SK-N-SH treated with all-trans-retinoic acid at 6 μM for 48 hours (cell line): ENCODE results near the gene ABCG2.

Experiments used
- ARNTL ChIP-seq: fragments of 450-650 bp; formaldehyde crosslinking; IDR thresholded peaks from 2 replicates; pipeline ENCODE4 v1.5.0; 2020; ENCODE audit warnings: low read depth, mild to moderate bottlenecking, moderate library complexity, borderline replicate concordance
- BACH2 ChIP-seq: fragments of 250-450 bp; sonication (Bioruptor Pico); IDR thresholded peaks from 2 replicates; pipeline ENCODE4 v1.9.0; 2021; ENCODE audit warnings: mild to moderate bottlenecking, borderline replicate concordance
- ESRRG ChIP-seq: fragments of 250-450 bp; sonication (Bioruptor Pico); IDR thresholded peaks from 2 replicates; pipeline ENCODE4 v1.6.1; 2021; ENCODE audit warnings: mild to moderate bottlenecking
- PATZ1 ChIP-seq: fragments of 250-450 bp; sonication (Bioruptor Pico); IDR thresholded peaks from 2 replicates; pipeline ENCODE4 v1.8.0; 2020; ENCODE audit warnings: mild to moderate bottlenecking, moderate library complexity, borderline replicate concordance
- PPARA ChIP-seq: fragments of 250-450 bp; sonication (Bioruptor Pico); IDR thresholded peaks from 2 replicates; pipeline ENCODE4 v1.5.0; 2020; ENCODE audit warnings: mild to moderate bottlenecking, borderline replicate concordance
- RARB ChIP-seq: fragments of 250-450 bp; sonication (Bioruptor Pico); IDR thresholded peaks from 2 replicates; pipeline ENCODE4 v1.8.0; 2021; ENCODE audit warnings: mild to moderate bottlenecking, moderate library complexity
- TOX ChIP-seq: fragments of 250-450 bp; sonication (Bioruptor Pico); IDR thresholded peaks from 2 replicates; pipeline ENCODE4 v1.8.0; 2021; ENCODE audit warnings: mild to moderate bottlenecking, moderate library complexity, borderline replicate concordance
- ZC3H10 ChIP-seq: fragments of 250-450 bp; sonication (Bioruptor Pico); IDR thresholded peaks from 2 replicates; pipeline ENCODE4 v1.5.1; 2021; ENCODE audit warnings: mild to moderate bottlenecking, moderate library complexity
- ZFP3 ChIP-seq: fragments of 250-450 bp; sonication (Bioruptor Pico); IDR thresholded peaks from 2 replicates; pipeline ENCODE4 v1.5.0; 2020; ENCODE audit warnings: mild to moderate bottlenecking, moderate library complexity
- ZFP30 ChIP-seq: fragments of 450-650 bp; formaldehyde crosslinking; IDR thresholded peaks from 2 replicates; pipeline ENCODE4 v1.5.0; 2022; ENCODE audit warnings: mild to moderate bottlenecking, moderate library complexity
- ZNF565 ChIP-seq: fragments of 450-650 bp; formaldehyde crosslinking; conservative IDR thresholded peaks from 2 replicates; pipeline ENCODE4 v1.5.0; 2020; ENCODE audit warnings: low read depth, mild to moderate bottlenecking, moderate library complexity
- ZNF70 ChIP-seq: fragments of 450-650 bp; formaldehyde crosslinking; IDR thresholded peaks from 2 replicates; pipeline ENCODE4 v1.5.0; 2020; ENCODE audit warnings: mild to moderate bottlenecking, moderate library complexity
- TF ChIP-seq, protein P1 (sequence below): fragments of 250-450 bp; sonication (Bioruptor Pico); IDR thresholded peaks from 2 replicates; pipeline ENCODE4 v1.5.0; 2020; ENCODE audit warnings: mild to moderate bottlenecking, moderate library complexity
- TF ChIP-seq, protein P2 (sequence below): fragments of 250-450 bp; sonication (Bioruptor Pico); IDR thresholded peaks from 2 replicates; pipeline ENCODE4 v1.5.1; 2020; ENCODE audit warnings: low read depth, mild to moderate bottlenecking, moderate library complexity

DNA sequence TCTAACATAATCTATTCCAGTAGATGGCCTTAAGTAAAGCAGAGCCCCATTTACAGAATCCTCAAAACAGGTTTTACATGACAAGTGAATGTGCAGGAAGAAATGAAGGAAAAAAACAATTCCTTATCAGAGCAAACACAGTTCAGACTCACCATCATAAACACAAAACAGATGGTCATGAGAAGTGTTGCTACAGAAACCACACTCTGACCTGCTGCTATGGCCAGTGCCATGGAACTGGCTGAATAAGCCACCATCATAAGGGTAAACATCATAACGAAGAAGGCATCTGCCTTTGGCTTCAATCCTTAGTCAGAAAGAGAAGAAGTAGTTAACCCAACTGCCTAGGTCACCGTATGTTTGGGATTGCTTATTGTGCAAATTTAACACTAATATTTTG is 61.1 kb downstream of the ABCG2 start:
- no peak for TF ChIP-seq ZFP3
- no peak for TF ChIP-seq ZNF565 (CRISPR knock-in tag)
- no peak for TF ChIP-seq ARNTL
- no peak for TF ChIP-seq ESRRG (CRISPR knock-in tag)
- no peak for TF ChIP-seq BACH2 (CRISPR knock-in tag)
- no peak for TF ChIP-seq RARB
- TF ChIP-seq, protein P1, sequence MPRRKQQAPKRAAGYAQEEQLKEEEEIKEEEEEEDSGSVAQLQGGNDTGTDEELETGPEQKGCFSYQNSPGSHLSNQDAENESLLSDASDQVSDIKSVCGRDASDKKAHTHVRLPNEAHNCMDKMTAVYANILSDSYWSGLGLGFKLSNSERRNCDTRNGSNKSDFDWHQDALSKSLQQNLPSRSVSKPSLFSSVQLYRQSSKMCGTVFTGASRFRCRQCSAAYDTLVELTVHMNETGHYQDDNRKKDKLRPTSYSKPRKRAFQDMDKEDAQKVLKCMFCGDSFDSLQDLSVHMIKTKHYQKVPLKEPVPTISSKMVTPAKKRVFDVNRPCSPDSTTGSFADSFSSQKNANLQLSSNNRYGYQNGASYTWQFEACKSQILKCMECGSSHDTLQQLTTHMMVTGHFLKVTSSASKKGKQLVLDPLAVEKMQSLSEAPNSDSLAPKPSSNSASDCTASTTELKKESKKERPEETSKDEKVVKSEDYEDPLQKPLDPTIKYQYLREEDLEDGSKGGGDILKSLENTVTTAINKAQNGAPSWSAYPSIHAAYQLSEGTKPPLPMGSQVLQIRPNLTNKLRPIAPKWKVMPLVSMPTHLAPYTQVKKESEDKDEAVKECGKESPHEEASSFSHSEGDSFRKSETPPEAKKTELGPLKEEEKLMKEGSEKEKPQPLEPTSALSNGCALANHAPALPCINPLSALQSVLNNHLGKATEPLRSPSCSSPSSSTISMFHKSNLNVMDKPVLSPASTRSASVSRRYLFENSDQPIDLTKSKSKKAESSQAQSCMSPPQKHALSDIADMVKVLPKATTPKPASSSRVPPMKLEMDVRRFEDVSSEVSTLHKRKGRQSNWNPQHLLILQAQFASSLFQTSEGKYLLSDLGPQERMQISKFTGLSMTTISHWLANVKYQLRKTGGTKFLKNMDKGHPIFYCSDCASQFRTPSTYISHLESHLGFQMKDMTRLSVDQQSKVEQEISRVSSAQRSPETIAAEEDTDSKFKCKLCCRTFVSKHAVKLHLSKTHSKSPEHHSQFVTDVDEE (CRISPR knock-in tag) = no peak
- TF ChIP-seq PATZ1 = no peak
- TF ChIP-seq, protein P2, sequence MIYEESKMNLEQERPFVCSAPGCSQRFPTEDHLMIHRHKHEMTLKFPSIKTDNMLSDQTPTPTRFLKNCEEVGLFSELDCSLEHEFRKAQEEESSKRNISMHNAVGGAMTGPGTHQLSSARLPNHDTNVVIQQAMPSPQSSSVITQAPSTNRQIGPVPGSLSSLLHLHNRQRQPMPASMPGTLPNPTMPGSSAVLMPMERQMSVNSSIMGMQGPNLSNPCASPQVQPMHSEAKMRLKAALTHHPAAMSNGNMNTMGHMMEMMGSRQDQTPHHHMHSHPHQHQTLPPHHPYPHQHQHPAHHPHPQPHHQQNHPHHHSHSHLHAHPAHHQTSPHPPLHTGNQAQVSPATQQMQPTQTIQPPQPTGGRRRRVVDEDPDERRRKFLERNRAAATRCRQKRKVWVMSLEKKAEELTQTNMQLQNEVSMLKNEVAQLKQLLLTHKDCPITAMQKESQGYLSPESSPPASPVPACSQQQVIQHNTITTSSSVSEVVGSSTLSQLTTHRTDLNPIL (CRISPR knock-in tag) = no peak
- TF ChIP-seq TOX = no peak
- TF ChIP-seq ZNF70 = no peak
- TF ChIP-seq PPARA (CRISPR knock-in tag) = no peak
- no peak for TF ChIP-seq ZC3H10 (CRISPR knock-in tag)
- TF ChIP-seq ZFP30 (CRISPR knock-in tag) = no peak
